NCI-H1436 treated with DMSO at 0.1 percent for 48 hours (cell line): ENCODE measurements around the gene GLDN.
"Not testable (repeated sequence)": the region's sequence is repeated elsewhere in the genome, so short reads cannot be mapped to it uniquely, and the experiment has no call there.

Experiments used
- DNase-seq: peaks from one replicate; lab custom pipeline; 2025; lab: John Stamatoyannopoulos, UW

Gene GLDN

DNA sequence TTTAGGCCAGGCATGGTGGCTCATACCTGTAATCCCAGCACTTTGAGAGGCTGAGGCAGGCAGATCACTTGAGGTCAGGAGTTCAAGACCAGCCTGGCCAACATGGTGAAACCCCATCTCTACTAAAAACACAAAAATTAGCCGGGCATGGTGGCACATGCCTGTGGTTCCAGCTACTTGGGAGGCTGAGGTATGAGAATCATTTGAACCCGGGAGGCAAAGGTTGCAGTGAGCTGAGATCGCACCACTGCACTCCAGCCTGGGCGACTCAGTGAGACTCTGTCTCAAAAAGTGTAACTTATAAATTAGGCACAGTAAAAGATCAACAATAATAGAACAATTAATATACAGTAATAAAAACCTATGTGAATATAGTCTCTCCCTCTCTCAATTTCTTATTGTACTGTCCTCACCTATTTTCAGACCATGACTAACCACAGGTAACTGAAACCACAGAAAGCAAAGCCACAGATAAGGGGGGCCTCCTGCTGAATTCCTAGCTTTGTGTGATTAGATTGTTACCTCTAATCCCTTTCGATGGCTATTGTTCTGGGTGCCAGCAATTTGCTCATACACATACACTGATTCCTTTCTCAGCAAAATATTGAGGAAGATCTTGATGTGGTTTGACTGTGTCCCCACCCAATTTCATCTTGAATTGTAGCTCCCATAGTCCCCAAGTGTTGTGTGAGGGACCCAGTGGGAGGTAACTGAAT lies 104.7 kb downstream of the GLDN start:
- not testable (repeated sequence) for DNase-seq

DNA sequence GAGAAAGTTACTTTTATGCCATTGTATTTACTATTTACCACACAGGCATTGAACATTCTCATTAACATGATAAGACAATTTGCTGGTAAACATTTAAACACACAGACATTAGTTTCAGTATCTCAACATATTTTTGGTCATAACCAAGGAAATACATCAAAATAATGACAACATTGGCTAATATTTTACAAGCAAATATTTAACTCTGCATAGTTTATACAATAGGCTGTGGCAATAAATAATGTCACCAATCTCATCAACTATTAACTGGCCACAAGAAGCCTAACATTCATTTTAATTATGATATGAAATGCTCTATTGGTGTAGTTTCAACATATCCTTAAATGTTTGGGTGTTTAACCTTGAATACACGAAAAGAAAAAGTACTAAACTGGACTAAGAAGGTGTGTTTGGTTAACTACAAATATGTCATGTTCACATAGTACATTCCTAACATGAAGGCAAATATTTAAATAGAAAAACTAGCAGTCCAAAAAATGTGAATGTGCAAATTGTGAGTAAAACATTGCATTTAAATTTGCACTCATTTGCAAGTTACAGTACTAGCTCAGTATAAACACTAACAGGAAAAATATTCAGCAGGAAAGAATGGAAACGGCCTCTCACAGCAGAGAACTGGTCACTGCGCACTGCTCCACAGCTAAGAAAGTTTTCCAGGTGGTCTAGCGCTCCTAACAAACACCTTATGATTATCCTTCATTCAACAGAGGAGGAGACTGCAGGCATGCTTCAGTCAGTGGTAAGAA lies 106.6 kb downstream of the GLDN start:
- DNase-seq: no peak

DNA sequence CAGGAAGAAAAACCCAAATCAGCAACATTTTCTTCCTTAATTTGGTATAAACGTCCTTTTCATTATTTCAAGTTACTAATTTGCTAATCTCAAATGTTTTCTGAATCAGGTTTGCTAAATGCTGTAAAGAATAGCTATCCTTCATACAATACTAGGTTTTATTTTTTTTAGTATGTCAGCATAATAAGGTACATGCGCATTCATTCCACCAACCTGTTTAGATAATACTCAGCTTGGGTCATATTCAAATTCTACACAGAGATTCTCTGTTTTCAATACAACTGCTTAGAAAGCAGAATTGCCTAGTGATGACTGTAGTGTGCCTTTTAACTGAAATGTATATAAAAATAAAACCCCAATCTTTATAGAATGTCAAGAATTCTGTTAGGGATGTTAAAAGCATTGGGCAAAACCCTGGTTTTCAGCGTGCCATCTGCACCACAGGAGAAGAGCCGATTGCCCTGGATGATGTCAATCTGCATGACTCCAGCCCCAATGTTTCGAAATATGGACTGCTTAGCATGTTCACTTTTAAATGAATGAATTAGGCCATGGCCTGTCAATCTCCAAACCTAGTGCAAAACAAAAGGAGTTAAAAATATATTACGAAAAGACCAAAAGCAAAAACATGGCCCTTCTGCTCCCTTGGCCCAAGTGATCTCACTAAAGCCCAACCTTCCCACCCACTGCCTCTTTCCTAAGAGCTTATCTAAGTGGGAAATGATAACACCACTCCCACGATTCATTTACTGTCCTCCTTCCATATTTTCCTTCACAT lies 107.4 kb downstream of the GLDN start:
- DNase-seq: no peak

DNA sequence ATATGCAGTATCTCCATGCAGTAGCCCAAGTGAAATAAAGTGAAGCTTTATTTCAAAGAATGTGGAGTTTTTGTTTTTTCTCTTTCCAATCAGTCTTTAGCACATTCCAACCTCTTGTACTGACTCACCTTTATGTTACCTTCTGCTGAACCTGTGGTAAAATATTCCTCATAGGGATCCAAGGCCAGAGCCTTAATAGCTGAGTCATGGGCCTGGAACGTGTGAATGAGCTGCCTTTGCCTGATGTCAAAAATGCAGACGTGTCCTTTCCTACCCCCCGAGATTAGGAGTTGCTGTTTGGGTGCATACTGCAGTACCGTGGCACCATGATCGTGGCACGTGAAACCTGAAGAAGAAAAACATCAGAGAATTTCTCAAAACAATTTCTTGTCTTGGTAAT lies 108.5 kb downstream of the GLDN start:
- no peak for DNase-seq
